Testis (tissue), 3 donors: ENCODE measurements around the gene ZMYND11. TPM values are rescaled to one million over a fixed set of nuclear protein-coding genes. Genes with fewer than 3 reads are reported as not detected.
"Not testable (repeated sequence)": the region's sequence is repeated elsewhere in the genome, so short reads cannot be mapped to it uniquely, and the experiment has no call there.

Source experiments
- DNase-seq: peaks from one replicate; pipeline ENCODE4 v3.0.0-alpha.2; 2019
- H3K27ac ChIP-seq, 2 donors: fragments of 200-600 bp; sonication (generic); one replicate each; pipeline ENCODE4 v1.5.1; 2019
- H3K27me3 ChIP-seq: fragments of 200-600 bp; sonication (generic); one replicate; pipeline ENCODE4 v1.5.1; 2019
- H3K36me3 ChIP-seq: fragments of 200-600 bp; sonication (generic); one replicate; pipeline ENCODE4 v1.5.1; 2017; ENCODE audit warnings: low read depth; ENCODE audit errors: missing control alignments
- H3K4me1 ChIP-seq: fragments of 200-600 bp; sonication (generic); one replicate; pipeline ENCODE4 v1.5.1; 2019
- H3K4me3 ChIP-seq, 2 donors: fragments of 200-600 bp; sonication (generic); one replicate each; pipeline ENCODE4 v1.5.1; 2017 to 2019
- H3K9me3 ChIP-seq: fragments of 200-600 bp; sonication (generic); one replicate; pipeline ENCODE4 v1.5.1; 2017
- CTCF ChIP-seq, 3 experiments: fragments of 450-650 bp in 2 of 3; fragments of 200-600 bp in 1 of 3; sonication (generic) in 1 of 3; IDR thresholded peaks; one replicate each; pipeline ENCODE4 v1.5.1; 2016 to 2019; ENCODE audit warnings: antibody characterized with exemption in 3 of 3, mild to moderate bottlenecking in 2 of 3, moderate library complexity in 1 of 3
- POLR2A ChIP-seq: fragments of 450-650 bp; IDR thresholded peaks from one replicate; pipeline ENCODE4 v1.6.1; 2017; ENCODE audit warnings: antibody characterized with exemption, mild to moderate bottlenecking, moderate library complexity
- WGBS, 2 donors: methylation state at CpG; one replicate each; pipeline ENCODE4 v1.1.5; 2018; 5-methylcytosine and 5-hydroxymethylcytosine counted together
- intact Hi-C: fragments of 100-400 bp; cut with DNase I; formaldehyde crosslinking; loops from one replicate; pipeline ENCODE4 v1.15.1; 2023; ENCODE audit warnings: low total_unique reads
- polyA plus RNA-seq: library from polyadenylated mRNA; stranded (reverse); fragments of 350-450 nt; fragmentation: Illumina TruSeq; extraction: RNeasy Lipid Tissue Mini Kit (QIAGEN cat#74804); gene quantifications from one replicate; pipeline ENCODE4 v1.2.3, GENCODE V29; 2014; ENCODE audit warnings: low read depth, low replicate concordance; ENCODE audit not compliant: insufficient read depth
- total RNA-seq, 2 donors: library from RNA; depleted of rRNA; stranded (reverse); fragments of >200 nt; gene quantifications; one replicate each; pipeline ENCODE4 v1.2.3, GENCODE V29; 2016

Gene ZMYND11
- total and polyA plus RNA-seq, 3 donors from 2014 or later = 55.8 to 66.2 (median 61.0) TPM

GRCh38 chr10:248307-248706 lies 113.1 kb downstream of the ZMYND11 start:
- no peak for DNase-seq
- TF ChIP-seq POLR2A (no peak), CTCF (IDR thresholded peaks at IDR 0.05) (no peak)
- H3K4me3 ChIP-seq = no peak overlapping the region
- intact Hi-C loops = no loop called here
- no peaks in the 10 kb centered on the region for H3K4me1 ChIP-seq
- no peaks in the 10 kb centered on the region for H3K27me3 ChIP-seq
- WGBS, 2 donors = 92 to 96% methylated on average over 15 of the region's 15 CpGs
- H3K27ac ChIP-seq = no peak overlapping the region
- no peaks in the 10 kb centered on the region for H3K9me3 ChIP-seq
- H3K36me3 ChIP-seq = no peaks in the 10 kb centered on the region

GRCh38 chr10:251982-252582 lies 116.8 kb downstream of the ZMYND11 start:
- TF ChIP-seq POLR2A = no peak
- TF ChIP-seq CTCF (IDR thresholded peaks at IDR 0.05) = no peak

GRCh38 chr10:260819-261429 lies 125.7 kb downstream of the ZMYND11 start:
- DNase-seq = no peak
- 92% methylated on average over 15 of the region's 15 CpGs for WGBS, 2 donors

More at GRCh38 chr10:251982-252582, 116.8 kb downstream of the ZMYND11 start:
- Histone ChIP-seq H3K9me3 (no peaks in the 10 kb centered on the region), H3K4me1 (no peaks in the 10 kb centered on the region), H3K36me3 (no peaks in the 10 kb centered on the region), H3K27me3 (no peaks in the 10 kb centered on the region), H3K27ac (no peak overlapping the region), H3K4me3 (no peak overlapping the region)
- WGBS, 2 donors = 92% methylated on average over 13 of the region's 13 CpGs
- intact Hi-C loops = no loop called here
- DNase-seq = no peak

GRCh38 chr10:264160-265073 lies 129.2 kb downstream of the ZMYND11 start:
- H3K4me1 ChIP-seq, H3K9me3 ChIP-seq, H3K36me3 ChIP-seq, DNase-seq, intact Hi-C loops, H3K27me3 ChIP-seq, H3K27ac ChIP-seq, H3K4me3 ChIP-seq: not testable (repeated sequence)
- WGBS, 2 donors = 74 to 81% methylated on average over 10 to 11 of the region's 11 CpGs

More at GRCh38 chr10:260819-261429, 125.7 kb downstream of the ZMYND11 start:
- H3K9me3 ChIP-seq = no peaks in the 10 kb centered on the region
- no peak overlapping the region for H3K4me3 ChIP-seq
- no peaks in the 10 kb centered on the region for H3K36me3 ChIP-seq
- TF ChIP-seq POLR2A (no peak), CTCF (IDR thresholded peaks at IDR 0.05) (no peak)
- no peaks in the 10 kb centered on the region for H3K27me3 ChIP-seq
- no peaks in the 10 kb centered on the region for H3K4me1 ChIP-seq
- intact Hi-C loops = no loop called here
- no peak overlapping the region for H3K27ac ChIP-seq

GRCh38 chr10:265074-265440 lies 129.8 kb downstream of the ZMYND11 start:
- DNase-seq, H3K27me3 ChIP-seq, H3K4me1 ChIP-seq, H3K27ac ChIP-seq, intact Hi-C loops, H3K4me3 ChIP-seq, H3K9me3 ChIP-seq, H3K36me3 ChIP-seq: not testable (repeated sequence)
- 88 to 91% methylated on average over 6 of the region's 6 CpGs for WGBS, 2 donors

GRCh38 chr10:265816-266588 lies 130.7 kb downstream of the ZMYND11 start:
- intact Hi-C loops, H3K4me3 ChIP-seq, H3K27me3 ChIP-seq, H3K4me1 ChIP-seq, DNase-seq, H3K27ac ChIP-seq, H3K9me3 ChIP-seq, H3K36me3 ChIP-seq: not testable (repeated sequence)
- WGBS, 2 donors = 90 to 93% methylated on average over 5 of the region's 5 CpGs
